ENCODE data around the gene ARHGEF10L.

The ARHGEF10L gene

DNA sequence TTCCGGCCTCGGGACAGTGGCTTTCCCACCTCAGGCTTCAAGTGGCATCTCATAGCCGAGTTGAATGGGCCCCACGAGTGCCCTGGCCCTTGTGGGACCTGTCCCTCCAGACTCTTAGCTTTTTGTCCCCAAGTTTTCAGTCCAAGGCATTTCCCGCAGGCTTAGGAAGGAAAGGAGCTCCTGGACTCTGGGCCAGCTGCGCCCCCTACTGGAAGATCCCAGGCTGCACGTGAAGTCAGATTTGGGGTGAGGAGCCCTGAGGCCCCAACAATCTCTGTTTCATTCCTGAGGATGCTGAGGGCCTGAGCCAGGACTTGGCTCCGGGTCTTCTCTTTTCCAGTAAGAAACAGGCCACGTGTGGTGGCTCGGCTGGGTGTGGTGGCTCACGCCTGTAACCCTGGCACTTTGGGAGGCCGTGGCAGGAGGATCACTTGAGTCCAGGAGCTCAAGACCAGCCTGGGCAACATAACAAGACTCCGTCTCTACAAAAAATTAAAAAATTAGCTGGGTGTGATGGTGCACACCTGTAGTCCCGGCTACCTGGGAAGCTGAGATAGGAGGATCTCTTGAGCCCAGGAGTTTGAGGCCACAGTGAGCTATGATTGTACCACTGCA, 67.4 kb downstream of the ARHGEF10L start:
- no peak overlapping the region for H3K27ac ChIP-seq
- DNase-seq (ENCODE audit: low spot score), result peak; percentile 65
- TF ChIP-seq, protein P1, sequence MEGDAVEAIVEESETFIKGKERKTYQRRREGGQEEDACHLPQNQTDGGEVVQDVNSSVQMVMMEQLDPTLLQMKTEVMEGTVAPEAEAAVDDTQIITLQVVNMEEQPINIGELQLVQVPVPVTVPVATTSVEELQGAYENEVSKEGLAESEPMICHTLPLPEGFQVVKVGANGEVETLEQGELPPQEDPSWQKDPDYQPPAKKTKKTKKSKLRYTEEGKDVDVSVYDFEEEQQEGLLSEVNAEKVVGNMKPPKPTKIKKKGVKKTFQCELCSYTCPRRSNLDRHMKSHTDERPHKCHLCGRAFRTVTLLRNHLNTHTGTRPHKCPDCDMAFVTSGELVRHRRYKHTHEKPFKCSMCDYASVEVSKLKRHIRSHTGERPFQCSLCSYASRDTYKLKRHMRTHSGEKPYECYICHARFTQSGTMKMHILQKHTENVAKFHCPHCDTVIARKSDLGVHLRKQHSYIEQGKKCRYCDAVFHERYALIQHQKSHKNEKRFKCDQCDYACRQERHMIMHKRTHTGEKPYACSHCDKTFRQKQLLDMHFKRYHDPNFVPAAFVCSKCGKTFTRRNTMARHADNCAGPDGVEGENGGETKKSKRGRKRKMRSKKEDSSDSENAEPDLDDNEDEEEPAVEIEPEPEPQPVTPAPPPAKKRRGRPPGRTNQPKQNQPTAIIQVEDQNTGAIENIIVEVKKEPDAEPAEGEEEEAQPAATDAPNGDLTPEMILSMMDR (conservative IDR thresholded peaks at IDR 0.05; ENCODE audit: low read depth), result peak; percentile 88
- ChIA-PET CTCF (interaction anchor here (0.6 to 4.1 kb wide), 27 partner anchors 9 to 650 kb away, joined by 3 to 58 read pairs (median 4); no protein-coding TSS in a partner anchor), POLR2A (ENCODE audit: low non-redundant PET) (interaction anchor here (0.6 kb wide), 1 partner anchor 113 kb away, joined by 4 read pairs; no protein-coding TSS in a partner anchor)

DNA sequence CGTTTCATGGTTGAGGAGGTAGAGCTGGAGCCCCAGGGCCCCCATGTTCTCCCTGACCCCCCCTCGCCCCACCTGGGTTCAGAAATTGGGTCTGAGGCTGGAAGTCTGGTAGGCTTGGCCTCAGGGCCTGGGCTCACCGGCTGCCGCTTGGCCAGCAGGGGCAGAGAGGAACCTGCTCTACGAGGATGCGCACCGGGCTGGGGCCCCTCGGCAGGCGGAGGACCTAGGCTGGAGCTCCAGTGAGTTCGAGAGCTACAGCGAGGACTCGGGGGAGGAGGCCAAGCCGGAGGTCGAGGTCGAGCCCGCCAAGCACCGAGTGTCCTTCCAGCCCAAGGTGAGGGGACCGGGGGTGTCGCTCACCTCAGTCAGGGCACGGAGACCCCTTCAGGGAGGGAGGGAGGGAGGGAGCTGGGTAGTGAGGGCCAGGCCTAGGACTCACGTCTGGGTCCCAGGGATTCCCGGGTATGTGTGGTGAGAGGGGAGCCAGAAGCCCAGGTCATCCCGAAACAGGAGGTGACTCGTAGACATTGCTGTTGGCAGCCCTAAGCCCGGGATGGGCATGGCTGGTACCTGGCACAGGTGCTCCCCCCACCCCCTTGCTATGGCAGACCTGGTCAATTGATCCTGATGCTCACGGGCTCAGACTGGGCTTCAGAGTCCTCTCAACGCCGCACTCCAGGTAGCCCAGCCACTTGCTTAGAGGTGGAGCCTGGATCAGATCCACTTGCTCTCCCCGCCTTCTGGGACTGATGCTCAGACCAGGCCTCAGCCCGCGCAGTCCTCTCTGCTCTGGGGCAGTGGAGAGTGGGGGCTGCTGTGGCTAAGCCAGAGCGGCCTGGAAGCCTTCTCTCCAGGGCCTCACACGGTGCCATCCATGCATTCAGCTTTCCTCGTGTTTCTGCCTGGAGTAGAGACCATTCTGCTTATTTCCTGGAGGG, 68.4 kb downstream of the ARHGEF10L start:
- TF ChIP-seq, protein P1 (conservative IDR thresholded peaks at IDR 0.05; ENCODE audit: low read depth), result no peak
- CTCF ChIA-PET, result interaction anchor here (0.6 to 4.1 kb wide), 12 partner anchors 10 to 651 kb away, joined by 3 to 58 read pairs (median 4); no protein-coding TSS in a partner anchor
- POLR2A ChIA-PET (ENCODE audit: low non-redundant PET), result no interaction called here
- DNase-seq (ENCODE audit: low spot score), result no peak
- H3K27ac ChIP-seq, result no peak overlapping the region

DNA sequence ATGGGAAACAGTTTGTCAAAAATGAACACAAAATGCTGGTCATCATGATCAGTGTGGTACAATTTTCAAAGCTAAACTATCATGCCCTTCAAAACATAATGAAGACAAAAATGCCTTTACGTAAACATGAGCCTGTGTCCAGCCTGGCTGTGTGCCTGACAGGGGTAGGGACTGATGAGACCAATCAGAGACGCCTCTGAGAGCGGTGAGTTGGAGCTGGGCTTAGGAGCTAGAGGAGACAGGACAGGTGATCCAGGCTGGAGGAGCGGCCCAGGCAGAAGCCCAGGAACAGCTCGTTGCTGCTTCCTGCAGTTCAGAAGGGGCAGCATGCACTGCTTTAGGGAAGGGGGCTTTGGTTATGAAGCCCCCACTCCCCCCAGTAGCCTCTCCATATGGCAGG, 70.0 kb downstream of the ARHGEF10L start:
- TF ChIP-seq, protein P1 (conservative IDR thresholded peaks at IDR 0.05; ENCODE audit: low read depth), result no peak
- DNase-seq (ENCODE audit: low spot score), result no peak
- H3K27ac ChIP-seq, result no peak overlapping the region
- ChIA-PET POLR2A (ENCODE audit: low non-redundant PET) (no interaction called here), CTCF (interaction anchor here (0.6 to 1.3 kb wide), 4 partner anchors 15 to 132 kb away, joined by 3 to 6 read pairs (median 4); no protein-coding TSS in a partner anchor)

DNA sequence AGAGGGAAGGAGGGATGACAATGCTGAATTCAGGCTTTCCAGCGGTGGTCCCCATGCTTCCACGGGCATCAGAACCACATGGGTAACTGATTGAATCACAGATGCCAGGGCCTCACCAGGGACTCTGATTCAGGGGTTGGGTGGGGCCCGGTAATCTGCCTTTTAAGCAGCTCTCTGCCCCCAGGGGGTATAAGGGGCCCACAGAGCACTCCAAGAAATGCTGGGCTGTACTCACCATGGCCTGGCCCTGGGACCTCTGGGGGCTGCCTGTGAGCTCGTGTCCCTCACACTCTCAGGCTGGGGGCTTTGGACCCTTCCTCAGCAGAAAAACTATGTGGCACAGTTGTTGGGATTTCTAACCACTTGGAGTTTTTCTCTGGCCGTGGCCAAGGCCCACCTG, 70.6 kb downstream of the ARHGEF10L start:
- POLR2A ChIA-PET (ENCODE audit: low non-redundant PET), result no interaction called here
- TF ChIP-seq, protein P1 (conservative IDR thresholded peaks at IDR 0.05; ENCODE audit: low read depth), result no peak
- no peak overlapping the region for H3K27ac ChIP-seq
- no peak for DNase-seq (ENCODE audit: low spot score)
- CTCF ChIA-PET, result interaction anchor here (0.7 to 1.1 kb wide), 2 partner anchors 16 to 27 kb away, joined by 3 to 4 read pairs; no protein-coding TSS in a partner anchor

DNA sequence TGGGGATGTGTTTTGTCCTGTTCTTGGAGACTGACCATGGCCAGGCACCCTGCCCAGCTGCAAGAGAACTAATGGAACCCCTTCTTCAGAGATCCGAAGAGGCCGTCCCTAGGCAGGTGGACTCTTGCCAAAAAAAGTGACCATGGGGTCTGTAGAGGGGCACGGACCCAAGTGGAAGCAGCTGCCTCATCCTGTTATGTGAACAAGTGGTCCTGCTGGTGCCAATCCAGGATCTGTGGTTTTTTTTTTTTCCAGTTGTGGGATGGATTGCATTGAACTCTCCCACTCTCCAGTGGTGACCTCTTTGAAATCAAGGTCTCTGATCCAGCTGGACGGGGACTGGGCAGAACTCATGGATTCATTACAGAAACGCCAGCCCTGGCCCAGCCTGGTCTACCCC, 71.2 kb downstream of the ARHGEF10L start:
- DNase-seq (ENCODE audit: low spot score), result no peak
- ChIA-PET POLR2A (ENCODE audit: low non-redundant PET) (no interaction called here), CTCF (interaction anchor here (0.7 kb wide), 1 partner anchor 28 kb away, joined by 4 read pairs; no protein-coding TSS in a partner anchor)
- no peak overlapping the region for H3K27ac ChIP-seq
- TF ChIP-seq, protein P1 (conservative IDR thresholded peaks at IDR 0.05; ENCODE audit: low read depth), result no peak

DNA sequence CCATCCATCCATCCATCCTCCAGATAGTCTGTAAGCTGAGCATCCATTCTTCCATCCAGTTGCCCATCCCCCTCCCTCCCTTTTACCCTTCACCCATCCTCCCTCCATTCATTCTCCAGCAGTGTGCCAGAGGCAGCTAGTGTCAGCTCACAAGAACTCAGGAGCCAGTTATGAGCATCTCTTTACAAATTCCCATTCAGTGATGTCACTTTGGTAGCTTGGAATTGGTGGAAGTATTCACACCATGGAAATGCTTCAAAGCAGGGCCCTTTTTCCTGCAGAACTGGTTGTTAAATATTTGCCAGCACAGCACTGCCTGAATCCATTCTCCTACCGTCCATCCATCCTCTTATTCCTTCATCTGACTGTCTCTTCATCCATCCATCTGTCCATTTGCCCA, 72.5 kb downstream of the ARHGEF10L start:
- DNase-seq (ENCODE audit: low spot score), result no peak
- TF ChIP-seq, protein P1 (conservative IDR thresholded peaks at IDR 0.05; ENCODE audit: low read depth), result no peak
- ChIA-PET POLR2A (ENCODE audit: low non-redundant PET) (no interaction called here), CTCF (interaction anchor here (2.4 kb wide), 1 partner anchor 117 kb away, joined by 4 read pairs; no protein-coding TSS in a partner anchor)
- H3K27ac ChIP-seq, result no peak overlapping the region
